Measurements from ENCODE around the gene KCNQ4.

Gene KCNQ4

GRCh38 chr1:40872276-40872675 is 88.7 kb downstream of the KCNQ4 start:
- no peaks in the 10 kb centered on the region for H3K27me3 ChIP-seq (replicated peaks; ENCODE audit: control insufficient read depth, insufficient read depth, low read length)
- no peak for TF ChIP-seq CTCF (IDR thresholded peaks at IDR 0.05; ENCODE audit: insufficient read depth, low read length, poor library complexity, severe bottlenecking)
- DNase-seq (ENCODE audit: extremely low read depth, insufficient read length) = no peak

GRCh38 chr1:40873863-40874472 is 90.4 kb downstream of the KCNQ4 start:
- DNase-seq (ENCODE audit: extremely low read depth, insufficient read length) = no peak
- Histone ChIP-seq H3K36me3 (ENCODE audit: control insufficient read depth, insufficient read depth, low read length) (no peaks in the 10 kb centered on the region), H3K27me3 (replicated peaks; ENCODE audit: control insufficient read depth, insufficient read depth, low read length) (no peaks in the 10 kb centered on the region), H3K4me3 (replicated peaks; ENCODE audit: low read depth, low read length) (no peak overlapping the region)
- no peak for TF ChIP-seq CTCF (IDR thresholded peaks at IDR 0.05; ENCODE audit: insufficient read depth, low read length, poor library complexity, severe bottlenecking)

More at GRCh38 chr1:40872276-40872675, 88.7 kb downstream of the KCNQ4 start:
- Histone ChIP-seq H3K36me3 (ENCODE audit: control insufficient read depth, insufficient read depth, low read length) (no peaks in the 10 kb centered on the region), H3K4me3 (replicated peaks; ENCODE audit: low read depth, low read length) (no peak overlapping the region)

- H3K36me3 ChIP-seq (ENCODE audit: control insufficient read depth, insufficient read depth, low read length) = no peaks in the 10 kb centered on the region
- no peak overlapping the region for H3K4me3 ChIP-seq (replicated peaks; ENCODE audit: low read depth, low read length)
- no peak for DNase-seq (ENCODE audit: extremely low read depth, insufficient read length)
- H3K27me3 ChIP-seq (replicated peaks; ENCODE audit: control insufficient read depth, insufficient read depth, low read length) = no peaks in the 10 kb centered on the region
- TF ChIP-seq CTCF (IDR thresholded peaks at IDR 0.05; ENCODE audit: insufficient read depth, low read length, poor library complexity, severe bottlenecking) = no peak
These were observed 92.8 kb downstream of the KCNQ4 start for GRCh38 chr1:40876436-40876761.

- no peaks in the 10 kb centered on the region for H3K27me3 ChIP-seq (replicated peaks; ENCODE audit: control insufficient read depth, insufficient read depth, low read length)
- DNase-seq (ENCODE audit: extremely low read depth, insufficient read length) = no peak
- no peak overlapping the region for H3K4me3 ChIP-seq (replicated peaks; ENCODE audit: low read depth, low read length)
- TF ChIP-seq CTCF (IDR thresholded peaks at IDR 0.05; ENCODE audit: insufficient read depth, low read length, poor library complexity, severe bottlenecking) = no peak
- no peaks in the 10 kb centered on the region for H3K36me3 ChIP-seq (ENCODE audit: control insufficient read depth, insufficient read depth, low read length)
These were observed 93.3 kb downstream of the KCNQ4 start for GRCh38 chr1:40876891-40877290.

GRCh38 chr1:40877698-40878097 is 94.1 kb downstream of the KCNQ4 start:
- no peak for TF ChIP-seq CTCF (IDR thresholded peaks at IDR 0.05; ENCODE audit: insufficient read depth, low read length, poor library complexity, severe bottlenecking)
- DNase-seq (ENCODE audit: extremely low read depth, insufficient read length) = peak; percentile 36
- no peaks in the 10 kb centered on the region for H3K36me3 ChIP-seq (ENCODE audit: control insufficient read depth, insufficient read depth, low read length)
- no peaks in the 10 kb centered on the region for H3K27me3 ChIP-seq (replicated peaks; ENCODE audit: control insufficient read depth, insufficient read depth, low read length)
- no peak overlapping the region for H3K4me3 ChIP-seq (replicated peaks; ENCODE audit: low read depth, low read length)

- DNase-seq (ENCODE audit: extremely low read depth, insufficient read length) = no peak
- no peak for TF ChIP-seq CTCF (IDR thresholded peaks at IDR 0.05; ENCODE audit: insufficient read depth, low read length, poor library complexity, severe bottlenecking)
- Histone ChIP-seq H3K4me3 (replicated peaks; ENCODE audit: low read depth, low read length) (no peak overlapping the region), H3K27me3 (replicated peaks; ENCODE audit: control insufficient read depth, insufficient read depth, low read length) (no peaks in the 10 kb centered on the region), H3K36me3 (ENCODE audit: control insufficient read depth, insufficient read depth, low read length) (no peaks in the 10 kb centered on the region)
These were observed 95.3 kb downstream of the KCNQ4 start for GRCh38 chr1:40878906-40879305.

All from GM06990 (cell line).